K562 (cell line): ENCODE results near the gene ERCC6. TPM values are rescaled to one million over a fixed set of nuclear protein-coding genes. Genes with fewer than 3 reads are reported as not detected.

Source experiments
- BHLHE40 ChIP-seq: IDR thresholded peaks from 2 replicates; pipeline ENCODE4 v1.6.1; 2011; ENCODE audit warnings: low read length, improper control_type of control experiment
- GATA2 ChIP-seq: sonication (generic); formaldehyde crosslinking; IDR thresholded peaks from 2 replicates; pipeline ENCODE4 v1.4.0; 2020; ENCODE audit warnings: mild to moderate bottlenecking, missing genetic modification reagents
- HDAC8 ChIP-seq: fragments of 450-650 bp; IDR thresholded peaks from 2 replicates; pipeline ENCODE4 v1.6.1; 2016; ENCODE audit warnings: mild to moderate bottlenecking, missing genetic modification characterization, moderate library complexity, missing compliant biosample characterization
- NFE2 ChIP-seq: IDR thresholded peaks from 2 replicates; pipeline ENCODE4 v1.6.1; 2014; ENCODE audit warnings: antibody characterized with exemption, low read depth
- REST ChIP-seq, 2 experiments: fragments of 450-650 bp; formaldehyde crosslinking in 1 of 2; IDR thresholded peaks; 2 replicates each; pipeline versions ENCODE4 v1.4.0 to v1.6.1; 2014 to 2020; ENCODE audit warnings: mild to moderate bottlenecking in 2 of 2, borderline replicate concordance in 1 of 2, low read depth in 1 of 2
- ZBTB43 ChIP-seq: sonication (generic); formaldehyde crosslinking; IDR thresholded peaks from 2 replicates; pipeline ENCODE4 v1.8.0; 2023; ENCODE audit warnings: mild to moderate bottlenecking, missing genetic modification reagents
- ZNF146 ChIP-seq: IDR thresholded peaks from one replicate; pipeline ENCODE4 v1.6.1; 2018; ENCODE audit warnings: missing compliant biosample characterization; ENCODE audit not compliant: unreplicated experiment
- polyA plus RNA-seq, 8 experiments: library from polyadenylated mRNA; depleted of rRNA in 4 of 8; stranded (reverse) in 5 of 8; unstranded in 3 of 8; fragments of >200 nt; fragmentation: Nextera tagmentation in 2 of 8; fragmentation: Illumina TruSeq in 1 of 8; extraction: Ambion mirVana in 2 of 8; extraction: Trizol in 1 of 8; gene quantifications; 2 replicates each; pipeline versions ENCODE4 v1.2.1 to v1.2.3, GENCODE V29; 2011 to 2014; ENCODE audit warnings: inconsistent platforms in 1 of 8, missing spikeins in 1 of 8
- total RNA-seq, 7 experiments: library from RNA; depleted of rRNA in 6 of 7; stranded (reverse); fragments of >200 nt in 6 of 7; fragmentation: Illumina TruSeq in 2 of 7; extraction: Trizol in 2 of 7; gene quantifications; 2 replicates each; pipeline versions ENCODE4 v1.2.1 to v1.2.3, GENCODE V29; 2011 to 2021; ENCODE audit warnings: low replicate concordance in 1 of 7

The ERCC6 gene
- total and polyA plus RNA-seq, 9 of the 15 experiments (the other 6 are each of a cell fraction or from before 2014, with no cell fraction given) = 7.8 to 17.7 (median 11.8) TPM

GRCh38 chr10:49512121-49512809 lies 26.7 kb downstream of the ERCC6 start (continued):
- TF ChIP-seq REST (IDR thresholded peaks at IDR 0.05; ENCODE audit: borderline replicate concordance) = peak; percentile 75; the same call in 1 of the 2 replicates
- TF ChIP-seq REST (CRISPR knock-in tag; IDR thresholded peaks at IDR 0.05; ENCODE audit: low read depth) = no peak
- no peak for TF ChIP-seq ZNF146
- no peak for TF ChIP-seq HDAC8 (tag)
- no peak for TF ChIP-seq NFE2
- no peak for TF ChIP-seq ZBTB43 (CRISPR knock-in tag)
- TF ChIP-seq GATA2 (CRISPR knock-in tag) = no peak
- TF ChIP-seq BHLHE40 = no peak
- TF ChIP-seq, all 486 proteins: peak for 12
